Measurements from ENCODE around the gene WTAP.
"Not testable (repeated sequence)": the region's sequence is repeated elsewhere in the genome, so short reads cannot be mapped to it uniquely, and the experiment has no call there.

The WTAP gene

DNA sequence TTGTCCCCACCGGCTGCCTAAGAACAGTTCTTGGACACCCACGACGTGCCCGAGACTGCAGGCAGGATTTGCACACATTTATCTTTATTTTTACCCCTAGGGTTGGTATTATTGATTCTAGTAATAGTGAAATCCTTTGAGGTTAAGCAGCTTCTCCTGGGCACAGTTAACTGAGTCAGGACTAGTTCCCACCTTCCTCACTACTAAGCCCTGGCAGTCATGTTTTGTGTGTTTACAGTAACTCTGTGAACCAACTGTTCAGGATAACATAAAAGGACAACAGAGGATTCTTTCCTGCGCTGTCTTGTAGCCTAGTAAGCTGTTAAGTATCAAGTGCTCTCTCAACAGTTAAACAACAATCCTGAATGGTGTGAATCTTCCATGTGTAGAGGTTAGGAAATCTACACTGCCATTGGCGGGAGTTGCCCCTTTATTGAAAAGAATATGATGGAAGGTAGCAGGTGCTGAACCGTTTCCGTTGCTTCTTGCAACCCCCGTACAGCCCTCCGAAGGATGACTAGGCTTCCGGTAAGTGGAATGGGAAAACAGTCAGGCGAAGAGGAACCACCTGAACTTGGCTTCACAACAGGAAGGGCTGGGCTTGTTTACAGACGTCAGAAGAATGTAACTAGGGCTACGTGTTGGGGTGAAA lies 33.3 kb upstream of the WTAP start:
- DNase-seq (ENCODE audit: low read depth) = no peak

DNA sequence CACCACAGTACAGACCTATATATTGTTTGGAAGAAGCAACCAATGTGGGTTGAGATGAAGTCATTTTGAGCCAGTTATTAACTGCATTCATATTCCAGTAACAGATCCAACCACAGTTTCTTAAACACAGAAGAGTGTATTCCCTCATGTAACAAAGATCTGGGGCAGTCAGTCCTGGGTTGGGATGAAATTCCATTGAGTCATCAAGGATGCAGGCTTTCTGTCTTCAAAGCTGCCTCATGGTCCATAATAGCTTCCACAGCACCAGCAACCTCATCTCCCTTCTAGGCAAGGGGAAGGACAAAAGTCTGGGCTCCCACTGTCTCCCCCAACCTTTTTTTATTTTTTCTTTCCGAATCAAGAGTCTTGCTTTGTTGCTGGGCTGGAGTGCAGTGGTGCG lies 31.3 kb upstream of the WTAP start:
- peak; percentile 70 for DNase-seq (ENCODE audit: low read depth)

- DNase-seq (ENCODE audit: low read depth) = peak; percentile 15
Measured at GRCh38 chr6:159700970-159701369, 26.3 kb upstream of the WTAP start.

DNA sequence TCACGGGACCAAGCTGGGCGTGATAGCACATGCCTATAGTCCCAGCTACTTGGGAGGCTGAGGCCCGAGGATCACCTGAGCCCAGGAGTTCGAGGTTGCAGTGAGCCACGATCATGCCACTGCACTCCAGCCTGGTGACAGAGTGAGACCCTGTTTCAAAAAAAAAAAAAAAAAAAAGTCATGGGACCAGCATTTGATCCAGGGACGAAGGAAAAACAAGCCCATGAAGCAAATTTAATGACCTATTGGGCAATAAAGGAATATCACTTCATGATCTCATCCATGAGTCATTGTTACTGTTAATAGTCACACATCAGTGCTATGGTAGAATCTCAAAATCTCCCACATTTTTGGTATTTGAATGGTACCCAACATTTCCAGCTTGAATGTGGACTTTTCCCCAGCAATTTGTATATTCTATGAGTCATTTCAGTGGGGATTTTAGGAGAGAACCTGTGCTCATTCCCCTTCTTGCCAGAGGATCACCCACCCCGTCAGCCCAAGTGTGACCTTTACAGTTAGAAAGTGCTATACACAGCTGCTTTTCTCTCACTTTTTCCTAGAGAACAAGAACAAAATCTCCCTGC lies 25.8 kb upstream of the WTAP start:
- DNase-seq (ENCODE audit: low read depth) = peak; percentile 95

DNA sequence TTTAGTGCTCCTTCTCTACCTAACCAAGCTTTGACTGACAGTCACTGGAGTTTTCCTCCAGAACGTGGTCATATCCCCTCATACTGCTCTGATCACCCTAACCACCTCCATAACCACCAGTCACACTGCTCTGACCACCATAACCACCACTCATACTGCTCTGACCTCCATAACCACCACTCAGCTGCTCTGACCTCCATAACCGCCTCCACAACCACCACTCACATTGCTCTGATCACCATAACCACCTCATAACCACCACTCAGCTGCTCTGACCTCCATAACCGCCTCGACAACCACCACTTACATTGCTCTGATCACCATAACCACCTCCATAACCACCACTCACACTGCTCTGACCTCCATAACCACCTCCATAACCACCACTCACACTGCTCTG lies 16.7 kb upstream of the WTAP start:
- DNase-seq (ENCODE audit: low read depth) = not testable (repeated sequence)

DNA sequence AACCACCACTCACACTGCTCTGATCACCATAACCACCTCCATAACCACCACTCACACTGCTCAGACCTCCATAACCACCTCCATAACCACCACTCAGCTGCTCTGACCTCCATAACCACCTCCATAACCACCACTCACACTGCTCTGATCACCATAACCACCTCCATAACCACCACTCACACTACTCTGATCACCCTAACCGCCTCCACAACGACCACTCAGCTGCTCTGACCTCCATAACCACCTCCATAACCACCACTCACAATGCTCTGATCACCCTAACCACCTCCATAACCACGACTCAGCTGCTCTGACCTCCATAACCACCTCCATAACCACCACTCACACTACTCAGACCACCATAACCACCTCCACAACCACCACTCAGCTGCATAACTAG lies 14.9 kb upstream of the WTAP start:
- not testable (repeated sequence) for DNase-seq (ENCODE audit: low read depth)

DNA sequence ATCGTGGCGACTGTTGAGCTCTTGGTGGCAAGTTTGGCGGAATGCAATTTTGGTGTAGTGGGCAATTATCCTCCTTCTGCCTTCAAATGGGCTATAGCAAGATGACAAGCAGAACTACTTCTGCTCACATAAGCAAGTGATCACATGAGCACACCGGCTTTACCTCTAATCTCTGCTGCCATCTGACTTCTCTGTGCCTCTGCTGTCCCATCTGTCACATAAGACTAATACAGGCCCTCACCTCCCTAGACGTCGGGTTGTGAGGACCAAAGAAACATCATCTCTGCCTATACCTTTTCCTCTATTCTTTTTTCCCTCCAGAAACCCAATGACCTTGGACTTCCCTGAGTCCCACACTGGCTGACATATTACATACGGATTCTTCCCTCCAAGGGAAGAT lies 13.3 kb upstream of the WTAP start:
- no peak for DNase-seq (ENCODE audit: low read depth)

DNA sequence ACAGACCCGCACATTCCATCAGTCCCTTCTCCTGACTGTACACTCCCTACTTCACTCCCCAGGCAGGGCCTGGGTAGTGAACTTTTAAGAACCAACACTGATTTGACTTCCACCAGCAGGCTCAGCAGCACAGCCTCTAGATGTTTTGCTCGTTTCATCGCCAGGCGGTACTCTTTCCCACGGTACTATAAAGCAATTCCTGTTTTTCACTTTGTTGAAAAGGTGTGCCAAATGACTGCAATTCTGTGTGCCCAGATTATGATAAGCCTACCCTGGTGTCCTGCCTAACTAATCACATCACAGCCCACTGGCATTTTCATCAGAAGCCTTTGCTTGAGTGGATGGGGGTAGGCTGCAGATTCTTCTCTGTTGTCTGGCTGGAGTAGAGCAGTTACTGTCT lies 12.9 kb upstream of the WTAP start:
- DNase-seq (ENCODE audit: low read depth) = no peak

DNA sequence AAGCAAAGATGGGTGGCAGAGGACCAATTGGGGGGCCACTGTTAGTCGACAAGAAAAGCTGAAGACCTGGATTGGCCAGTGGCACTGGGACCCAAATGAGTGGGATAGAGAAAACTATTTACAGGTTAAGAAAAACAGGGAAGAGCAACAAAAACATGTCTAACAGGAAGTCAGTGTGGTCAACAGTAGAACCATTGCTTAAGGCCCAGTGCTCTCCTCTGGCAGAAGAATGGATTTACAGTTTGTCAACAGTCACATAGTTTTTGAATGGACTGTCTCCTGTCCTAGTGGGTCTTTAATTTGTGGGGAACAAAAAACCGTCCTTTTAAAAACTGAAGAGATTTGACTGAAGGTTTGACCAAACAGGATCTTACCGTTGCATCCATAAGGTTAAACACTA lies 12.1 kb upstream of the WTAP start:
- no peak for DNase-seq (ENCODE audit: low read depth)

DNA sequence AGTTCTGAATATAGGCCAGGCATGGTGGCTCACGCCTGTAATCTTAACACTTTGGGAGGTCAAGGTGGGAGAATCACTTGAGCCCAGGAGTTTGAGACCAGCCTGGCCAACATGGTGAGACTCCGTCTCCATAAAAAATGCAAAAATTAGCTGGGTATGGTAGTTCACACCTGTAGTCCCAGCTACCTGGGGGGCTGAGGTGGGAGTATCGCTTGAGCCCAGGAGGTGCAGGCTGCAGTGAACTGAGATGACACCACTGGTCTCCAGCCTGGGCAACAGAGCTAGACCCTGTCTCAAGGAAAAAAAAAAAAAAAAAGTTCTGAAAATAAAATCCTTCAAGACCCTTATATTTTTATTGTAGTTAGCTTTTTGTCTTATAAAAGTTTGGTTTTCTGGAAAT lies 11.7 kb upstream of the WTAP start:
- no peak for DNase-seq (ENCODE audit: low read depth)

DNA sequence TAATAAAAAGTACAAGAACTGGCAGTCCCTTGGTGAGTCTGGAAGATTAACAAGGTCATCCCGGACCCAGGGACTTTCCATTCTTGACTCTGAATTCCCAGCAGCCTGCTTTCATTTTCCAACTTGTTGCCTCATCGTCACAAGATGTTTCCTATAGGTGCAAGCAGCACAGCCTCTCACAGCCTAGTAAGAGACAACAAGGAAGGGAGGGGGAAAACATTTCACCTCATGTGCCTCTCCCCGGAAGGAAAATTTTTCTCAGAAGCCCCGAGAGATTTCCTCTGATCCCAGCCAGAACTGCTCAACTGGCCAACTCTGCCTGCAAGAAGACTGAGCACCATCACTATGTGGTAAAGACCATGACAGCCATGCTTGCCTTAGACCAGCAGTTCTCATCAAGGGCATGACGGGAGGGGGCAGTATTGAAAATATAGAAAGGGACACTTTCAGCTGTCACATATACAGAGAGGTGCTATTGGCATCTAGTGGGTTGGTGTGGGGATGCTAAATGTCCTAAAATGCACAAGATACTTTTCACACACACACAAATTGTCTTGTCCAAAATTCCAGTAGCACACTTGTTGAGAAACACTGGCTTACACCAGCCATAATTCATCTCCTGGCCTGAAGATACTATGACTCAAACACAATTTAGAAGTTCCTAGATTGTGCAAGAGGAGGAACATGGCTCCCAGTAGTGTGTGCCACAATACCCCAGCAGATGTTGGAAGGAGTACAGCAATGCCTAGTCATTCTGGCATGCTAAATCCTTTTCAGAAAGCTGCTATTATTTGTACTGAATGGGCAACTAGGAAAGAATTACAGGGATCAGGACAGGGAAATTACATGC lies 10.8 kb upstream of the WTAP start:
- peak; percentile 96 for DNase-seq (ENCODE audit: low read depth)

DNA sequence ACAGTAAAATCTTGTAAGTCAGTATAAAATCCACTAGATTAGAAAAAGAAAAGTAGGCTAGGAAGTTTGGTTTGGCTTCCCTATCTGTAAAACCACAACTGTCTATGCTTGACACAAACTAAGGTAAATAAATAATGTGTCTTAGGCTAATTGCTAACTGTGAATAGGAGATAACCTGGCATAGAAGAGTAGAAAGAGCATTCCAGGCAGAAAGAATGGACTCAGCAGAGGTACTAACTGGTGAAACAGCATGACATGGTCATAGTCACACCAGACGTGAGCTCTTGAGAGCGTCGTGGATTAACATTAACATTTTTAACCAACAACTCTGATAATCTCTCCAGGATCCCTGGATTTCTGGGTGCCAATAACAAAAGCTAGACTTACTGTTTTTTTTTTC lies 8.7 kb upstream of the WTAP start:
- DNase-seq (ENCODE audit: low read depth) = no peak

GRCh38 chr6:159719287-159719686 lies 8.0 kb upstream of the WTAP start:
- DNase-seq (ENCODE audit: low read depth) = no peak

DNA sequence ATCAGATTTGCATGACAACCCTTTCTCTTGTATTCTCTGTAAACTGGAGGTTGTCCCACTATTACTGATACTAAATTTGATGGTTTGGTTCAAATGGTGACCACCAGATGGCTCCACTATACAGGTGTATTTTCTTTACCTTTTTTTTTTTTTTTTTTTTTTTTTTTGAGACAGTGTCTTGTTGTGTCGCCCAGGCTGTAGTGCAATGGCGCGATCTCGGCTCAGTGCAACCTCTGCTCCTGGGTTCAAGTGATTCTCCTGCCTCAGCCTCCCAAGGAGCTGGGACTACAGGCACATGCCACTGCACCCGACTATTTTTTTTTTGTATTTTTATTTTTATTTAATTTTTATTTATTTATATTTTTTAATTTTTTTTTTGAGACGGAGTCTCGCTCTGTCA lies 6.6 kb upstream of the WTAP start:
- peak; percentile 29 for DNase-seq (ENCODE audit: low read depth)

DNA sequence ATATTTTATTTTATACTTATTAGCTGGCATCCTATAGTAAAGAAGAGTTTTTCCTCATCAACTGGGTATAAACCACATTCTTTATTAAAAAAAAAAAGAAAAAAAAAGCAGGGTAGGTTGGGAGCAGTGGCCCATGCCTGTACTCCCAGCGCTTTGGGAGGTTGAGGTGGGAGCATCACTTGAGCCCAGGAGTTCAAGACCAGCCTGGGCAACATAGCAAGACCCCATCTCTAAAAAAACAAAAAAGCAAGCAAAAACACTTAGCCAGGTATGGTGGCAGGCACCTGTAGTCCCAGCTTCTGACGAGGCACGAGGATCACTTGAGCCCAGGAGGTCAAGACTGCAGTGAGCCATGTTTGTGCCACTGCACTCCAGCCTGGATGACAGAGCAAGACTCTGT lies 5.3 kb upstream of the WTAP start:
- DNase-seq (ENCODE audit: low read depth) = not testable (repeated sequence)

GRCh38 chr6:159722655-159723054 lies 4.7 kb upstream of the WTAP start:
- no peak for DNase-seq (ENCODE audit: low read depth)

DNA sequence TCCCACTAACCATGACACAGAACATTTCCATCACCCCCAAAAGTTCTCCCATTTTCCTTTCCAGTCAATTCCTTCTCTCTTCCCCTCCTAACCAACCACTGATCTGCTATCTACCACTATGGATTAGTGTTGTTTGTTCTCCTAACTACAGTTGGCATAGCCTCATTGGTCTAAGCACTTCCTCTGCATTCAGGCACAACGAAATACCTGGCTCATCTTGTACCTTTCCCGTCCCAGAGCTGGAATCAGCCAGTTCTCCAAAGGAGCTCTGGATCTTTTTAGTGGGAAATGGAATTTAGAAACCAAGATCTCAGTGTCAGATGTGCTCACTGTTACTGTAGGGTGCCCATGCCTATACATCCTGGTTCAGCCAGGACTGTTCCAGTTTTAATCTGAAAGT lies 4.0 kb upstream of the WTAP start:
- no peak for DNase-seq (ENCODE audit: low read depth)

GRCh38 chr6:159724778-159725177 lies 2.5 kb upstream of the WTAP start:
- no peak for DNase-seq (ENCODE audit: low read depth)

DNA sequence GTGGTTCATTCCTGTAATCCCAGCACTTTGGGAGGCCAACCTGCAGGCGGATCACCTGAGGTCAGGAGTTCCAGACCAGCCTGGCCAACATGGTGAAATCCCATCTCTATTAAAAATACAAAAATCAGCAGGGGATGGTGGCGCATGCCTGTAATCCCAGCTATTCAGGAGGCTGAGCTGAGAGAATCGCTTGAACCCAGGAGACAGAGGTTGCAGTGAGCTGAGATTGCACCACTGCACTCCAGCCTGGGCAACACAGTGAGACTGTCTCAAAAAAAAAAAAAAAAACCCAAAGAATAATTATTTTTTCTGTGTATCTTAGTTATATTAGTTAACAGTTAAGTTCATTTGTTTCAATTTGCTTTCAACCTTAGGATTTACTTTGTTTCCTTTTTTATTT lies 2.1 kb upstream of the WTAP start:
- not testable (repeated sequence) for DNase-seq (ENCODE audit: low read depth)

- DNase-seq (ENCODE audit: low read depth) = no peak
Measured at GRCh38 chr6:159726255-159726917, 920 bp upstream of the WTAP start.

DNA sequence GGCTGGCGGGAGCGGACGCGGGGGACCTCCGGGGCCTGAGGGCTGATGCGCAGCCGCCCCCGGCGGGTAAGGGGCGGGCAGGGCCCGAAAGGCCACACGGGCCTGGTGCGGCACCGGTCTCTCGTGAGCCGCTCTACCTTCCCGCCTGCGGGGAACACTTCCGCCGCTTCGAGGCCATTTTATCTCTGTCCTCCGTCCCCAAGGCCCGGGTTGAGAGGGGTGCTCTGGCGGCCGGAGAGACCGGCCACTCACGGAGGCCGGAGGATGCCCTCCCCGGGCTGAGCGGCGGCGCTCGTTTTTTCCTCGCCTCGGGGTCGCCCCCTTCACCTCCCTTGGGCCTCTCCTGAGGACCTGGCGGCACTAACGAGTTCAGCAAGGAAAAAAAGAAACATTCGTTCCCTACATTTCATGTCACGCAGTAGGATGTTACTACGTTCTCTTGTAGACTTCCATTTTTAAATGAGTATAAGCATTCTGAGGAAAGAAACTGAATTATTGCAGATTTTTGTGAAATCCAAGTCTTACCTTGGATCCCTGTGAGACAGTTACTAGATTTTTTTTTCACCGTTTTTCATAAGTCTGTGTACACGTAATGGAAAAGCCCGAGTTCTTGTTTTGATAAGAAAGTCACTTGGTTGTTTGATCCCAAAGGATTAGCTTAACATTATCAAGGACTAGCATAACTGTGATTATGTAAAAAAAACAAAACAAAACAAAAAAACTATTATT lies 575 bp downstream of the WTAP start:
- DNase-seq (ENCODE audit: low read depth) = peak; percentile 55

GRCh38 chr6:159728531-159728964 lies 1.2 kb downstream of the WTAP start:
- DNase-seq (ENCODE audit: low read depth) = no peak

Data from EH (cell line).